Measurements from ENCODE around the gene RASEF. TPM values are rescaled to one million over a fixed set of nuclear protein-coding genes. Genes with fewer than 3 reads are reported as not detected.

The RASEF gene
- total and polyA plus RNA-seq, 3 donors from 2014 or later: 2.7 to 10.8 (median 9.1) TPM

GRCh38 chr9:83035143-83035542 lies 27.8 kb downstream of the RASEF start:
- Histone ChIP-seq H3K4me1 (no peaks in the 10 kb centered on the region), H3K9me3 (no peaks in the 10 kb centered on the region), H3K27ac (no peak overlapping the region), H3K36me3 (ENCODE audit: low read depth, missing control alignments) (no peaks in the 10 kb centered on the region), H3K4me3 (no peak overlapping the region), H3K27me3 (no peaks in the 10 kb centered on the region)
- TF ChIP-seq CTCF (IDR thresholded peaks at IDR 0.05) (no peak), POLR2A (IDR thresholded peaks at IDR 0.05) (no peak)
- 85 to 94% methylated on average over 2 of the region's 2 CpGs for WGBS, 2 donors
- intact Hi-C loops (cut with DNase I; ENCODE audit: low total_unique reads): no loop called here
- no peak for DNase-seq

- no peak for DNase-seq
- Histone ChIP-seq H3K4me1 (no peaks in the 10 kb centered on the region), H3K27ac (no peak overlapping the region), H3K36me3 (ENCODE audit: low read depth, missing control alignments) (no peaks in the 10 kb centered on the region), H3K9me3 (no peaks in the 10 kb centered on the region), H3K27me3 (no peaks in the 10 kb centered on the region), H3K4me3 (no peak overlapping the region)
- 74 to 91% methylated on average over 1 of the region's 1 CpG for WGBS, 2 donors
- TF ChIP-seq POLR2A (IDR thresholded peaks at IDR 0.05): no peak
- no peak for TF ChIP-seq CTCF (IDR thresholded peaks at IDR 0.05)
- intact Hi-C loops (cut with DNase I; ENCODE audit: low total_unique reads): no loop called here
Measured at GRCh38 chr9:83034587-83034986, 28.4 kb downstream of the RASEF start.

- no peak for DNase-seq
- Histone ChIP-seq H3K4me3 (no peak overlapping the region), H3K27me3 (no peaks in the 10 kb centered on the region), H3K9me3 (no peaks in the 10 kb centered on the region), H3K4me1 (no peaks in the 10 kb centered on the region), H3K36me3 (ENCODE audit: low read depth, missing control alignments) (no peaks in the 10 kb centered on the region), H3K27ac (no peak overlapping the region)
- intact Hi-C loops (cut with DNase I; ENCODE audit: low total_unique reads): no loop called here
- no peak for TF ChIP-seq POLR2A (IDR thresholded peaks at IDR 0.05)
- TF ChIP-seq CTCF (IDR thresholded peaks at IDR 0.05): no peak
- WGBS, 2 donors: 73 to 80% methylated on average over 1 of the region's 1 CpG
Measured at GRCh38 chr9:83034026-83034425, 28.9 kb downstream of the RASEF start.

- H3K27ac ChIP-seq: no peak overlapping the region
- no peaks in the 10 kb centered on the region for H3K36me3 ChIP-seq (ENCODE audit: low read depth, missing control alignments)
- DNase-seq: no peak
- H3K4me1 ChIP-seq: no peaks in the 10 kb centered on the region
- intact Hi-C loops (cut with DNase I; ENCODE audit: low total_unique reads): no loop called here
- no peak overlapping the region for H3K4me3 ChIP-seq
- 66 to 75% methylated on average over 3 of the region's 3 CpGs for WGBS, 2 donors
- no peaks in the 10 kb centered on the region for H3K27me3 ChIP-seq
- TF ChIP-seq POLR2A (IDR thresholded peaks at IDR 0.05) (no peak), CTCF (IDR thresholded peaks at IDR 0.05) (no peak)
- H3K9me3 ChIP-seq: no peaks in the 10 kb centered on the region
Measured at GRCh38 chr9:83032065-83032625, 30.8 kb downstream of the RASEF start.

DNA sequence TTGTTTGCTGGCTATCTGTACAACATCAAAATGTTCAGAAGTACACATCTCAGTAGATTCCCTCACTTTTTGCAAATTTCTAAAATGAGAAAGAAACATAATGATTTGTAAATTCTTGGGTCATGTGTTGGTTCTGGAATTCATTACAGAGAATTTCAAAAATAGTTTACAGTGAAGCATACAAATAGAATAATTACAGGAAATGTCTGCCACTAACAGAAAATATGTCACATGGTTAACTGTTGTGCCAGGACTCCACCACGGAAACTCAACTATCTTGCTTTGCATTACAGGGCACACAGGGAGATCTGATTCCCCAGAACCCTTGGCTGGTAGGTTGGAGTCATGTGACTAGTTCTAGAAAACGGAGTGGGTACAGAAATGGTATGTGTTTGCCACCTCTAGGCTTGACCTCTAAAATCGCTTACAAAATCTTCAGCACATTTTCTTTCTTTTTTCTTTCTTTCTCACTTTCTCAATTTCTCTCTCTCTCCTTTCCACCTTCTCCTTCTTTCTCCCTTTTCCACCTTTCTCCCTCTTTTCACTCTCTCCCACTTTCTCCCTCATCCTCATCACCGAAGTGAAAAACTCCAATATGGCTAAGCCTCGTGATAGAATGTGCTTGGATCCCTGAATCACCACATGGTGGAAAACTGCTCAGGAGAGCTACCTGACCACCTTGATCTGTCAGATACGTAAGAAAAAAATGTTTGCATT lies 32.4 kb downstream of the RASEF start:
- DNase-seq: no peak
- no peaks in the 10 kb centered on the region for H3K27me3 ChIP-seq
- H3K4me1 ChIP-seq: no peaks in the 10 kb centered on the region
- no peak for TF ChIP-seq POLR2A (IDR thresholded peaks at IDR 0.05)
- TF ChIP-seq CTCF (IDR thresholded peaks at IDR 0.05): no peak
- WGBS, 2 donors: 76 to 79% methylated on average over 6 of the region's 6 CpGs
- intact Hi-C loops (cut with DNase I; ENCODE audit: low total_unique reads): no loop called here
- no peak overlapping the region for H3K4me3 ChIP-seq
- H3K36me3 ChIP-seq (ENCODE audit: low read depth, missing control alignments): no peaks in the 10 kb centered on the region
- no peaks in the 10 kb centered on the region for H3K9me3 ChIP-seq
- no peak overlapping the region for H3K27ac ChIP-seq

Measured in testis (tissue), 3 donors.